H1 (cell line): ENCODE results near the gene AHSP. TPM values are rescaled to one million over a fixed set of nuclear protein-coding genes. Genes with fewer than 3 reads are reported as not detected.

Experiments
- CTCF ChIA-PET: fragments of 300-600 bp; sonication (Branson Sonifier 250); formaldehyde crosslinking; loops from one replicate; lab custom pipeline; 2021; ENCODE audit not compliant: partially characterized antibody; lab: Charles Lee
- POLR2A ChIA-PET: fragments of 300-600 bp; sonication (Branson Sonifier 250); formaldehyde crosslinking; loops from one replicate; lab custom pipeline; 2021; ENCODE audit warnings: inconsistent platforms; ENCODE audit not compliant: partially characterized antibody; lab: Charles Lee
- DNase-seq, 2 experiments: peaks; one replicate each; pipeline versions ENCODE4 v3.0.0 to v3.0.0-alpha.2; 2010 to 2022; ENCODE audit warnings: low spot score in 2 of 2, low read depth in 1 of 2, mixed read lengths in 1 of 2
- FAIRE-seq: peaks from 2 replicates; lab custom pipeline; 2011; peaks lifted over from hg19 to GRCh38; lab: Jason Lieb, UNC
- H2AFZ ChIP-seq: 2 replicates; pipeline ENCODE4 v1.8.1; 2012; ENCODE audit warnings: low read length, inconsistent platforms
- H2AK5ac ChIP-seq: 2 replicates; pipeline ENCODE4 v1.6.1; 2013; ENCODE audit warnings: low read depth, low read length
- H2BK120ac ChIP-seq: replicated peaks from 2 replicates; pipeline ENCODE3; 2013; ENCODE audit warnings: low read depth, low read length, inconsistent platforms
- H2BK12ac ChIP-seq: 2 replicates; pipeline ENCODE4 v1.6.1; 2013; ENCODE audit warnings: low read depth, low read length
- H2BK15ac ChIP-seq: 2 replicates; pipeline ENCODE4 v1.6.1; 2013; ENCODE audit warnings: low read length
- H2BK20ac ChIP-seq: 2 replicates; pipeline ENCODE4 v1.6.1; 2013; ENCODE audit warnings: low read length
- H2BK5ac ChIP-seq: 2 replicates; pipeline ENCODE4 v1.6.1; 2013; ENCODE audit warnings: low read depth, low read length
- H3K14ac ChIP-seq: 2 replicates; pipeline ENCODE4 v1.6.1; 2013; ENCODE audit warnings: inconsistent platforms; ENCODE audit not compliant: insufficient read length
- H3K18ac ChIP-seq: 2 replicates; pipeline ENCODE4 v1.6.1; 2013; ENCODE audit warnings: low read length; ENCODE audit errors: extremely low read depth
- H3K23ac ChIP-seq: 2 replicates; pipeline ENCODE4 v1.6.1; 2013; ENCODE audit warnings: inconsistent platforms; ENCODE audit not compliant: insufficient read length
- H3K23me2 ChIP-seq: 2 replicates; pipeline ENCODE4 v1.6.1; 2013; ENCODE audit warnings: low read depth, low read length
- H3K27ac ChIP-seq: 2 replicates; pipeline ENCODE4 v1.6.1; 2011; ENCODE audit warnings: low read depth, low read length, inconsistent platforms
- H3K27me3 ChIP-seq, 4 experiments: replicated peaks in 1 of 4; 1 replicate in 1 of 4; 2 replicates in 3 of 4; pipeline versions ENCODE4 v1.6.1 to v1.8.1; 2011 to 2013; ENCODE audit warnings: low read length in 3 of 4, mild to moderate bottlenecking in 3 of 4, inconsistent platforms in 2 of 4, mixed read lengths in 2 of 4, moderate library complexity in 1 of 4; ENCODE audit not compliant: control insufficient read depth in 3 of 4, insufficient read depth in 3 of 4; ENCODE audit errors: extremely low read depth in 1 of 4
- H3K36me3 ChIP-seq, 4 experiments: 2 replicates each; pipeline versions ENCODE4 v1.6.1 to v1.8.1; 2011 to 2013; ENCODE audit warnings: mild to moderate bottlenecking in 4 of 4, low read length in 3 of 4, moderate library complexity in 2 of 4, control low read depth in 1 of 4, inconsistent platforms in 1 of 4; ENCODE audit not compliant: insufficient read depth in 4 of 4, control insufficient read depth in 2 of 4
- H3K4ac ChIP-seq: replicated peaks from 2 replicates; pipeline ENCODE3; 2013; ENCODE audit warnings: low read length, low read depth, mixed read lengths, inconsistent platforms; ENCODE audit not compliant: insufficient read length
- H3K4me1 ChIP-seq, 4 experiments: replicated peaks in 1 of 4; 1 replicate in 1 of 4; 2 replicates in 3 of 4; pipeline versions ENCODE4 v1.6.1 to v1.8.1; 2011 to 2013; ENCODE audit warnings: low read length in 3 of 4, inconsistent platforms in 2 of 4, mixed read lengths in 1 of 4; ENCODE audit not compliant: insufficient read depth in 4 of 4, control insufficient read depth in 3 of 4
- H3K4me2 ChIP-seq, 2 experiments: 2 replicates each; pipeline versions ENCODE4 v1.6.1 to v1.8.1; 2011 to 2013; ENCODE audit warnings: low read depth in 2 of 2, low read length in 2 of 2, control low read depth in 1 of 2, inconsistent platforms in 1 of 2, mild to moderate bottlenecking in 1 of 2; ENCODE audit not compliant: insufficient read depth in 1 of 2
- H3K4me3 ChIP-seq, 4 experiments: fragments of 200-600, 300-600 bp in 1 of 4; sonication (generic), shearing (Covaris generic), sonication (Bioruptor Twin) in 1 of 4; 2 replicates each; pipeline versions ENCODE4 v1.5.1 to v1.8.1; 2011 to 2016; ENCODE audit warnings: low read length in 4 of 4, low read depth in 3 of 4, control low read depth in 2 of 4, inconsistent platforms in 2 of 4, mild to moderate bottlenecking in 2 of 4, mixed read lengths in 1 of 4, moderate library complexity in 1 of 4; ENCODE audit not compliant: insufficient read depth in 2 of 4; ENCODE audit errors: extremely low read depth in 1 of 4
- H3K56ac ChIP-seq: replicated peaks from 2 replicates; pipeline ENCODE3; 2013; ENCODE audit warnings: low read depth, mild to moderate bottlenecking, mixed read lengths, low read length, inconsistent platforms; ENCODE audit not compliant: insufficient read length
- H3K79me1 ChIP-seq: 2 replicates; pipeline ENCODE4 v1.6.1; 2013; ENCODE audit warnings: low read depth, low read length, control low read depth
- H3K79me2 ChIP-seq, 2 experiments: 2 replicates each; pipeline versions ENCODE4 v1.6.1 to v1.8.1; 2012 to 2013; ENCODE audit warnings: low read length in 2 of 2, mild to moderate bottlenecking in 2 of 2, inconsistent platforms in 1 of 2; ENCODE audit not compliant: insufficient read depth in 2 of 2, control insufficient read depth in 1 of 2
- H3K9ac ChIP-seq, 4 experiments: replicated peaks in 1 of 4; 1 replicate in 1 of 4; 2 replicates in 3 of 4; pipeline versions ENCODE4 v1.6.1 to v1.8.1; 2011 to 2013; ENCODE audit warnings: low read depth in 3 of 4, low read length in 3 of 4, control low read depth in 2 of 4, mild to moderate bottlenecking in 2 of 4, moderate library complexity in 2 of 4, inconsistent platforms in 1 of 4; ENCODE audit errors: extremely low read depth in 1 of 4
- H3K9me3 ChIP-seq, 2 experiments: 2 replicates each; pipeline versions ENCODE4 v1.6.1 to v1.8.1; 2012 to 2013; ENCODE audit warnings: mild to moderate bottlenecking in 2 of 2, moderate library complexity in 2 of 2, control low read depth in 1 of 2, inconsistent platforms in 1 of 2, low read depth in 1 of 2, low read length in 1 of 2, mixed read lengths in 1 of 2; ENCODE audit not compliant: insufficient read depth in 2 of 2
- H4K20me1 ChIP-seq, 2 experiments: replicated peaks in 1 of 2; 2 replicates each; pipeline versions ENCODE3 to v1.8.1; 2011 to 2013; ENCODE audit warnings: inconsistent platforms in 2 of 2, low read length in 2 of 2, mild to moderate bottlenecking in 1 of 2; ENCODE audit not compliant: insufficient read depth in 2 of 2, control insufficient read depth in 1 of 2
- H4K5ac ChIP-seq: 2 replicates; pipeline ENCODE4 v1.6.1; 2013; ENCODE audit warnings: low read length, low read depth, mixed read lengths, inconsistent platforms; ENCODE audit not compliant: insufficient read length
- H4K8ac ChIP-seq: 2 replicates; pipeline ENCODE4 v1.8.0; 2013; ENCODE audit warnings: mild to moderate bottlenecking, moderate library complexity, low read length, inconsistent platforms; ENCODE audit not compliant: insufficient read depth; ENCODE audit errors: extremely low read depth
- H4K91ac ChIP-seq: replicated peaks from 2 replicates; pipeline ENCODE3; 2013; ENCODE audit warnings: low read length, mixed read lengths, inconsistent platforms; ENCODE audit not compliant: insufficient read length
- CEBPB ChIP-seq: IDR thresholded peaks from 2 replicates; pipeline ENCODE4 v1.6.1; 2012; ENCODE audit warnings: low read depth, low read length
- MAFK ChIP-seq: IDR thresholded peaks from 2 replicates; pipeline ENCODE4 v1.6.1; 2012; ENCODE audit warnings: low read depth, mild to moderate bottlenecking, improper control_type of control experiment, low read length
- ZNF274 ChIP-seq: IDR thresholded peaks from 2 replicates; pipeline ENCODE4 v1.7.0; 2012; ENCODE audit warnings: low read length, borderline replicate concordance; ENCODE audit errors: extremely low read depth
- WGBS, 2 experiments: shearing (Covaris generic) in 1 of 2; methylation state at CpG; one replicate each; pipeline versions ENCODE4 v1.1.6 to v1.1.7; 2013 to 2015; ENCODE audit warnings: low lambda C conversion rate in 2 of 2, mixed read lengths in 2 of 2, inconsistent platforms in 1 of 2, low coverage in 1 of 2, missing lambda C conversion rate in 1 of 2; ENCODE audit not compliant: insufficient replicate concordance in 2 of 2, insufficient coverage in 1 of 2, insufficient read length in 1 of 2; ENCODE audit errors: extremely low coverage in 1 of 2, missing lambda C conversion rate in 1 of 2; 5-methylcytosine and 5-hydroxymethylcytosine counted together
- polyA plus RNA-seq, 7 experiments: library from polyadenylated mRNA; depleted of rRNA in 3 of 7; stranded (reverse) in 5 of 7; unstranded in 2 of 7; fragments of >200 nt in 5 of 7; fragments of 200-250 nt in 2 of 7; gene quantifications; 1 replicate in 5 of 7; 2 replicates in 1 of 7; 4 replicates in 1 of 7; pipeline versions ENCODE4 v1.2.1 to v1.2.3, GENCODE V29; 2011 to 2013; ENCODE audit warnings: missing spikeins in 2 of 7, mixed read lengths in 2 of 7
- total RNA-seq: library from RNA; stranded (reverse); fragmentation: NEBNext Ultra II Directional; extraction: Animal tissue kit (Norgen Biotek cat#: 25700); gene quantifications from 2 replicates; pipeline ENCODE4 v1.2.1, GENCODE V29; 2021

AHSP gene
- total and polyA plus RNA-seq, 2 of the 8 experiments (the other 6 are each of a cell fraction or from before 2014, with no cell fraction given) = 0.91 to 15.3 TPM

DNA sequence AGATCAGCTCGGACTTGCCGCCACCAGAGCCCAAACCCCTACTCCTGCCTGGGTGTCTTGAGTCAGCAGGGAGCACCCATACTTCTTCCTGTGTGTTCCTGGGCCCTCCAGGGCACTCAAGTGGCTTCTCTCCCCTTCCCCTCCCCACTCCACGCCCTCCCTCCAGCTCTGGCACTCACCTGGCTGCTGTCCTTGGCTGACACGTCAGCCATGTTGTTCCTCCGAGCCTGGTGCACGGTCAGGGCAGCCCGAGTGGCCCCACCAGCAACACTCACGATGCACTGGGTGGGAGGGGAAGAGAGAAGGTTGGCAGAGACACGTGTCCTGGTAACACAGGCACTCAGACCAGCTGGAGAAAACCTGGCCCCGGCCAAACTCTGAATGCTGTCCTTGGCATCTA is 31.0 kb upstream of the AHSP start:
- Histone ChIP-seq H3K9me3 (no peaks in the 10 kb centered on the region), H4K91ac (no peak overlapping the region), H4K5ac (no peak overlapping the region), H3K4me3 (no peak overlapping the region), H3K27ac (no peak overlapping the region), H3K14ac (no peak overlapping the region), H3K4me2 (no peak overlapping the region), H3K36me3 (peaks cover 0 to 9% (median under 1%) of the 10 kb centered on the region in 4 experiments; a peak in 2 of 8 replicates), H3K18ac (no peak overlapping the region), H3K79me1 (no peaks in the 10 kb centered on the region), H3K27me3 (no peaks in the 10 kb centered on the region), H3K4ac (no peak overlapping the region), H2AFZ (no peak overlapping the region), H3K79me2 (no peaks in the 10 kb centered on the region), H3K4me1 (peaks cover 0 to 4% (median 0%) of the 10 kb centered on the region in 4 experiments; a peak in 3 of 7 replicates), H3K56ac (no peak overlapping the region), H2BK120ac (no peak overlapping the region), H2BK5ac (no peak overlapping the region), H3K23me2 (no peaks in the 10 kb centered on the region), H2BK20ac (no peak overlapping the region), H3K9ac (no peak overlapping the region), H2AK5ac (no peak overlapping the region), H2BK15ac (no peak overlapping the region), H4K20me1 (no peaks in the 10 kb centered on the region), H2BK12ac (no peak overlapping the region), H3K23ac (no peak overlapping the region), H4K8ac (no peak overlapping the region)
- ChIA-PET POLR2A (interaction anchor here (0.9 to 10.6 kb wide), 2 partner anchors 8 to 11 kb away, joined by 5 to 69 read pairs; partner anchors contain the start of gene RUSF1), CTCF (interaction anchor here (0.7 to 1.7 kb wide), 3 partner anchors 8 to 218 kb away, joined by 3 to 6 read pairs (median 3); partner anchors contain the start of gene RUSF1)
- FAIRE-seq (no peak), DNase-seq (no peak)
- TF ChIP-seq CEBPB (no peak), ZNF274 (no peak), MAFK (no peak)
- 92% methylated on average over 10 of the region's 10 CpGs; no CpG with 5 or more reads in 1 of the 2 experiments for WGBS, 2 experiments
